Measurements from ENCODE around the gene GP9.

DNA sequence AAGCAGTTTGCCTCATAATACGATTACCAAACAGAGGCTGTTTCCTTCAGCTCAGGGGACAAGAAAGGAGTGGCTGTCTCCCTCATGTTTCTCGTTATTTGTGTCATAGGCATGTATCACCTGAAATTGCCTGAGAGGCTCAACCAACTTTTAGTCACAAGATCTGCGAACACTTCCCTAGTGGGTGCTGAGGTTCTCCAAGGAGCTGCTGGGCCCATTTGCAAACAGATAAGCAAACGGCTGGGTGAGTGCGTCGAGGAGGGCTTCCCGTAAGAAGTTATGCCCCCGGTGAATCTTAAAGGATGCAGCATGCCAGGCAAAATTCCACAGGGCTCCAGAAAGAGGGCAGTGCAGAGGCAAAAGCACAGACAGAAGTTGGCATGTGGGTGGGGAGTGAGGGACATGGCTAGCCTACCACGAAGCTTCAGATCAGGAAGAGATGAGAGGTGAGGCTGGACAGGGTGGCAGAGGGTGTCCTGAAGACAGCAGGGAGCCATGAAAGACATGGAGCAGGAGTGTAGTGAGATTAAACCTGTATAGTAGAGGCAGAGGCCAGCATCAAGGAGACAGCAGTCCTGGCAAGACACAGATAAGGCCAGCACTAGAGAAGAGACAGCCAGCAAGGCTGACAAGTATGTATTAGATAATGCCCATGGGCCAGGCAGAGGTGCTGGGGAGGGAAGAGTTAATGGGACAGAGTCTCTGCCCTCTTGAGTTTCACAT lies 4.0 kb upstream of the GP9 start:
- TF ChIP-seq, protein P1, sequence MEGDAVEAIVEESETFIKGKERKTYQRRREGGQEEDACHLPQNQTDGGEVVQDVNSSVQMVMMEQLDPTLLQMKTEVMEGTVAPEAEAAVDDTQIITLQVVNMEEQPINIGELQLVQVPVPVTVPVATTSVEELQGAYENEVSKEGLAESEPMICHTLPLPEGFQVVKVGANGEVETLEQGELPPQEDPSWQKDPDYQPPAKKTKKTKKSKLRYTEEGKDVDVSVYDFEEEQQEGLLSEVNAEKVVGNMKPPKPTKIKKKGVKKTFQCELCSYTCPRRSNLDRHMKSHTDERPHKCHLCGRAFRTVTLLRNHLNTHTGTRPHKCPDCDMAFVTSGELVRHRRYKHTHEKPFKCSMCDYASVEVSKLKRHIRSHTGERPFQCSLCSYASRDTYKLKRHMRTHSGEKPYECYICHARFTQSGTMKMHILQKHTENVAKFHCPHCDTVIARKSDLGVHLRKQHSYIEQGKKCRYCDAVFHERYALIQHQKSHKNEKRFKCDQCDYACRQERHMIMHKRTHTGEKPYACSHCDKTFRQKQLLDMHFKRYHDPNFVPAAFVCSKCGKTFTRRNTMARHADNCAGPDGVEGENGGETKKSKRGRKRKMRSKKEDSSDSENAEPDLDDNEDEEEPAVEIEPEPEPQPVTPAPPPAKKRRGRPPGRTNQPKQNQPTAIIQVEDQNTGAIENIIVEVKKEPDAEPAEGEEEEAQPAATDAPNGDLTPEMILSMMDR (IDR thresholded peaks at IDR 0.05): no peak
- TF ChIP-seq POLR2A (IDR thresholded peaks at IDR 0.05): no peak

All from sigmoid colon (tissue), 3 donors.